ENCODE data around the gene CFAP54. TPM values are rescaled to one million over a fixed set of nuclear protein-coding genes. Genes with fewer than 3 reads are reported as not detected.

The CFAP54 gene
- total RNA-seq, 2 experiments from 2014 or later = 0.33 to 1.4 TPM

GRCh38 chr12:96462571-96463280, 26.7 kb upstream of the CFAP54 start:
- H3K4me3 Mint-ChIP-seq = no peak overlapping the region
- no peaks in the 10 kb centered on the region for H3K36me3 Mint-ChIP-seq
- H3K27me3 Mint-ChIP-seq = peaks cover 2% of the 10 kb centered on the region
- no peaks in the 10 kb centered on the region for H3K9me3 Mint-ChIP-seq (ENCODE audit: low read depth)
- no peak overlapping the region for H3K27ac Mint-ChIP-seq
- ATAC-seq (no peak), DNase-seq (no peak)
- H3K4me1 Mint-ChIP-seq = no peaks in the 10 kb centered on the region
- CTCF ChIA-PET = interaction anchor here (0.7 to 1.6 kb wide), 4 partner anchors 9 to 22 kb away, joined by 3 to 5 read pairs (median 3); no protein-coding TSS in a partner anchor

GRCh38 chr12:96465896-96466295, 23.5 kb upstream of the CFAP54 start:
- peaks cover 7% of the 10 kb centered on the region for H3K9me3 Mint-ChIP-seq (ENCODE audit: low read depth)
- peaks cover 4% of the 10 kb centered on the region for H3K36me3 Mint-ChIP-seq
- H3K27ac Mint-ChIP-seq = no peak overlapping the region
- CTCF ChIA-PET = no interaction called here
- H3K4me3 Mint-ChIP-seq = no peak overlapping the region
- H3K27me3 Mint-ChIP-seq = peaks cover 2% of the 10 kb centered on the region
- H3K4me1 Mint-ChIP-seq = no peaks in the 10 kb centered on the region
- DNase-seq (no peak), ATAC-seq (no peak)

GRCh38 chr12:96466939-96467751, 22.2 kb upstream of the CFAP54 start:
- no peak for ATAC-seq
- Mint-ChIP-seq H3K4me3 (no peak overlapping the region), H3K27ac (no peak overlapping the region), H3K4me1 (no peaks in the 10 kb centered on the region), H3K36me3 (peaks cover 4% of the 10 kb centered on the region), H3K9me3 (ENCODE audit: low read depth) (peaks cover 7% of the 10 kb centered on the region), H3K27me3 (peaks cover 2% of the 10 kb centered on the region)
- DNase-seq = no peak
- CTCF ChIA-PET = no interaction called here

- Mint-ChIP-seq H3K4me1 (peaks cover 12% of the 10 kb centered on the region), H3K27ac (no peak overlapping the region), H3K4me3 (no peak overlapping the region)
These were observed 17.9 kb upstream of the CFAP54 start for GRCh38 chr12:96471368-96472050.

GRCh38 chr12:96472384-96472783, 17.0 kb upstream of the CFAP54 start:
- H3K4me3 Mint-ChIP-seq = no peak overlapping the region
- peaks cover 12% of the 10 kb centered on the region for H3K4me1 Mint-ChIP-seq
- CTCF ChIA-PET = interaction anchor here (1.4 kb wide), 1 partner anchor 11 kb away, joined by 3 read pairs; no protein-coding TSS in a partner anchor
- no peak for ATAC-seq
- H3K36me3 Mint-ChIP-seq = peaks cover 4% of the 10 kb centered on the region
- DNase-seq = no peak
- no peak overlapping the region for H3K27ac Mint-ChIP-seq
- peaks cover 7% of the 10 kb centered on the region for H3K9me3 Mint-ChIP-seq (ENCODE audit: low read depth)
- H3K27me3 Mint-ChIP-seq = no peaks in the 10 kb centered on the region

More at GRCh38 chr12:96471368-96472050, 17.9 kb upstream of the CFAP54 start:
- Mint-ChIP-seq H3K27me3 (peaks cover 2% of the 10 kb centered on the region), H3K9me3 (ENCODE audit: low read depth) (peaks cover 7% of the 10 kb centered on the region), H3K36me3 (peaks cover 4% of the 10 kb centered on the region)
- CTCF ChIA-PET = interaction anchor here (1.4 kb wide), 1 partner anchor 11 kb away, joined by 3 read pairs; no protein-coding TSS in a partner anchor
- DNase-seq (no peak), ATAC-seq (no peak)

- H3K27ac Mint-ChIP-seq = no peak overlapping the region
- DNase-seq (peak; percentile 46), ATAC-seq (no peak)
These were observed 15.8 kb upstream of the CFAP54 start for GRCh38 chr12:96473394-96474093.

GRCh38 chr12:96474206-96474605, 15.2 kb upstream of the CFAP54 start:
- H3K4me3 Mint-ChIP-seq = no peak overlapping the region
- H3K36me3 Mint-ChIP-seq = peaks cover 4% of the 10 kb centered on the region
- CTCF ChIA-PET = no interaction called here
- ATAC-seq (peak; percentile 20), DNase-seq (no peak)
- H3K27me3 Mint-ChIP-seq = no peaks in the 10 kb centered on the region
- peaks cover 7% of the 10 kb centered on the region for H3K9me3 Mint-ChIP-seq (ENCODE audit: low read depth)
- peaks cover 12% of the 10 kb centered on the region for H3K4me1 Mint-ChIP-seq
- H3K27ac Mint-ChIP-seq = peak overlapping the region; percentile 16

More at GRCh38 chr12:96473394-96474093, 15.8 kb upstream of the CFAP54 start:
- Mint-ChIP-seq H3K4me3 (no peak overlapping the region), H3K9me3 (ENCODE audit: low read depth) (peaks cover 7% of the 10 kb centered on the region), H3K27me3 (no peaks in the 10 kb centered on the region), H3K36me3 (peaks cover 4% of the 10 kb centered on the region), H3K4me1 (peaks cover 12% of the 10 kb centered on the region)
- CTCF ChIA-PET = interaction anchor here (1.2 kb wide), 1 partner anchor 15 kb away, joined by 3 read pairs; no protein-coding TSS in a partner anchor

- H3K4me3 Mint-ChIP-seq = no peak overlapping the region
- CTCF ChIA-PET = interaction anchor here (0.6 kb wide), 1 partner anchor 85 kb away, joined by 4 read pairs; no protein-coding TSS in a partner anchor
- DNase-seq (no peak), ATAC-seq (no peak)
- no peaks in the 10 kb centered on the region for H3K9me3 Mint-ChIP-seq (ENCODE audit: low read depth)
- peaks cover 12% of the 10 kb centered on the region for H3K4me1 Mint-ChIP-seq
- no peak overlapping the region for H3K27ac Mint-ChIP-seq
- no peaks in the 10 kb centered on the region for H3K36me3 Mint-ChIP-seq
- H3K27me3 Mint-ChIP-seq = no peaks in the 10 kb centered on the region
These were observed 11.4 kb upstream of the CFAP54 start for GRCh38 chr12:96478011-96478410.

- peaks cover 20% of the 10 kb centered on the region for H3K4me1 Mint-ChIP-seq
- no peaks in the 10 kb centered on the region for H3K9me3 Mint-ChIP-seq (ENCODE audit: low read depth)
- CTCF ChIA-PET = interaction anchor here (1.3 kb wide), 1 partner anchor 36 kb away, joined by 3 read pairs; no protein-coding TSS in a partner anchor
- DNase-seq = no peak
- no peak overlapping the region for H3K27ac Mint-ChIP-seq
- H3K36me3 Mint-ChIP-seq = peaks cover 2% of the 10 kb centered on the region
- peaks cover 11% of the 10 kb centered on the region for H3K27me3 Mint-ChIP-seq
- no peak for ATAC-seq
- H3K4me3 Mint-ChIP-seq = no peak overlapping the region
These were observed 7.3 kb upstream of the CFAP54 start for GRCh38 chr12:96482086-96482485.

- Mint-ChIP-seq H3K4me3 (no peak overlapping the region), H3K27me3 (peaks cover 13% of the 10 kb centered on the region), H3K4me1 (peaks cover 26% of the 10 kb centered on the region), H3K27ac (no peak overlapping the region), H3K36me3 (peaks cover 2% of the 10 kb centered on the region), H3K9me3 (ENCODE audit: low read depth) (no peaks in the 10 kb centered on the region)
- CTCF ChIA-PET = interaction anchor here (1.2 kb wide), 1 partner anchor 47 kb away, joined by 3 read pairs; no protein-coding TSS in a partner anchor
- DNase-seq = no peak
- no peak for ATAC-seq
These were observed 6.3 kb upstream of the CFAP54 start for GRCh38 chr12:96483116-96483515.

GRCh38 chr12:96486751-96487613, 2.4 kb upstream of the CFAP54 start:
- Mint-ChIP-seq H3K9me3 (ENCODE audit: low read depth) (no peaks in the 10 kb centered on the region), H3K27ac (no peak overlapping the region), H3K27me3 (peaks cover 28% of the 10 kb centered on the region), H3K4me3 (no peak overlapping the region), H3K4me1 (peaks cover 39% of the 10 kb centered on the region), H3K36me3 (peaks cover 2% of the 10 kb centered on the region)
- ATAC-seq (no peak), DNase-seq (no peak)
- CTCF ChIA-PET = interaction anchor here (1.1 to 5.8 kb wide), 7 partner anchors 14 to 275 kb away, joined by 3 to 84 read pairs (median 4); partner anchors contain the start of gene CDK17

- Mint-ChIP-seq H3K9me3 (ENCODE audit: low read depth) (no peaks in the 10 kb centered on the region), H3K27me3 (peaks cover 28% of the 10 kb centered on the region), H3K36me3 (peaks cover 2% of the 10 kb centered on the region), H3K4me1 (peaks cover 39% of the 10 kb centered on the region), H3K4me3 (no peak overlapping the region), H3K27ac (no peak overlapping the region)
- DNase-seq (no peak), ATAC-seq (no peak)
- CTCF ChIA-PET = interaction anchor here (1.1 to 5.8 kb wide), 2 partner anchors 29 to 59 kb away, joined by 3 to 84 read pairs; no protein-coding TSS in a partner anchor
These were observed 1.7 kb upstream of the CFAP54 start for GRCh38 chr12:96487634-96488033.

Data from activated CD8-positive, alpha-beta memory T cell treated with anti-CD3 and anti-CD28 coated beads, Interleukin-2, amount 10 ng/mL, durations not matched to agents 7 days and 5 days (primary cell).